NCI-H748 (cell line): ENCODE results near the gene MAIP1.

Experiments
- DNase-seq: peaks from one replicate; lab custom pipeline; 2025; ENCODE audit not compliant: unreplicated experiment; lab: John Stamatoyannopoulos, UW

Gene MAIP1

DNA sequence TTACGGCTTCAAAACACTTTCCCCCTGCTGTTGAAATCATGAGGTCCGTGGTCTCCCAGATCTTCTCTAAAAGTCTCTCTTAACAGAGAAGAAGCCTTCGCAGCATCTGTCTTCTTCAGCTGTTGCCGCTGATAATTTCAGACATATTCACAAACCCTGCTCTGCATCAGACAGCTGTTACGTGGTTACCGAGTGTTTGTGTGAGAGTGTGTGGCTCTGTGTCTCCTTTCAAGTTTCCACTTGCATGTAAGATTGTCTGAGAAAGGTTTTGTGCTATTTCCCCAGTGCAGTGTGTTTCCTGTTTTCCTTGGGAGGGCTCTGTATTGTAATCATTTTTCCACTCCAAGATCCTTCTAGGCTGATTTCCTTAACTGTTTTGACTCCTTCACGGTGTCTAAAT, 32.8 kb downstream of the MAIP1 start:
- DNase-seq: peak; percentile 7

DNA sequence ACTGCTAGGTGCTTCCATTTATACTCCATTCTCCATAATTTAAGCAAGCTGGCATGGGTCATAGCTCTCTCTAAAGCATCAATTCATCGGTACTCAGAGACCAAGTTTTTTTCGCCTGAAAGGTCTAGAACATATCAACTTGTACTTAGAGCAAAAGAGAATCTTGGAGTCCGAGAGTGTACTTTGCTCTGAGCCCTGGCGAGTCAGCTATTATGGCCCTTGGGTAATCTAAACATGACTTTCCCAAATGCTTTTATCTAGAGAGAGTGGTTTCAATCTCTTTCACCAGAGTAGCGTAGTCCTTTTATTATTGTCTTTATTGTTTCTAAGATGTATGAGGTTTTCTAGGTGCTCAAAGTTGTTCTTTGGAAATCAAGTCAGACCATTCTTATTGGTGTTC, 34.4 kb downstream of the MAIP1 start:
- no peak for DNase-seq

GRCh38 chr2:199991691-199992090, 36.3 kb downstream of the MAIP1 start:
- DNase-seq: no peak

GRCh38 chr2:199992296-199992695, 36.9 kb downstream of the MAIP1 start:
- DNase-seq: no peak

DNA sequence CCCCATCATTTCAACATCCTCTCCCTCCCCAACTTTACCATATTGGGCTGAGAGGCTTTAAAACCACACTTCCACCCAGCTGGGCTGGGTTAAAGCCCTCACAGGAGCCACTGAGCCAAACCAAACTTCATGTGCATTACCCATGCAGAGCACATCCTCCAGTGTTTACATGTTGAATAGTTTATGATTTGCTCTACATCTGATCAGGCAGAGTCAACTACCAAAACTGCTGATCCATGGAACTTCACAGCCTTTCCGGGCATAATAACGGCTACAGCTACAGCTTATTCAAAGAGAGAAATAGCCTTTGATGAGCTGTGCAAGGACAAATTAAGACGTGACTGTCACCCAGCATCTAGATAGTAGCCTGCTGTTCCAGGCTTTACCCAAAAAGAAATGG, 39.0 kb downstream of the MAIP1 start:
- no peak for DNase-seq

DNA sequence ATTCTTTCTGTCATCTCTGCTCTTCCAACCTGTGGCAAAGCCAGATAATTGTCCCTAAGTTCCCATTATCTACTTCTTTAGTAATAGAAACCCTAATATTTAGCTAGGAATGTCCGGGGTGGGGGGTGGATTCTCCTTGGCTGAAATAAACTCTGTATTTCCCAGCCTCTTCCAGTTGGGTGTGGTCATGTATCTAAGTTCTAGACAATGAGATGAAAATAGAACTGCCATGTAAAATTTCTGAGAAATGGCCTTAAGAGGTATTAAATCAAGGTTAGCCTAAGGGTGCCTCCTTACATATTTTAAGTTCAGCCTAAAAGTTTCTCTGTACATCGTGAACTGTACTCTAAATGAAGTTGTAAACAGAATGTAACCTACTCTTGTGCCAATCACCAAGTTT, 39.5 kb downstream of the MAIP1 start:
- no peak for DNase-seq

DNA sequence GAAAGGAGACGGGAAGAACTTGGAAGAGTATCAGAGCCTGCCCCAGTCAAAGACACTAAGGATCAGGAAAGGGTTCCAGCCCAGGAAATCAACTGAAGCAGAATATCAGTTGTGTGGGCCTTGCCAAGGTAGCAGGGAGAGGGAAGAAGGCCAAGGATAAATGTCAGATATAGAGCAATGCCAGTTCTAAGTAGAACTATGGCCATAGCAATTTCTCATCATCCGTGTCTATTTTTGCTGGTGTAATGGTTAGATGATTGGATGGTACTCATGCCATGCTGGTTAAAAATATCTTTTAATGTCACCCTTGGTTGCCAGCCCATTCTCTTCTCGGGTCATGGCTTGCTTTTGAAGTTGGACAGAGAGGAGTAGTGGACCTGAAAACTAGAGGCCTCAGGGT, 41.9 kb downstream of the MAIP1 start:
- no peak for DNase-seq

GRCh38 chr2:199999166-199999565, 43.8 kb downstream of the MAIP1 start:
- no peak for DNase-seq

DNA sequence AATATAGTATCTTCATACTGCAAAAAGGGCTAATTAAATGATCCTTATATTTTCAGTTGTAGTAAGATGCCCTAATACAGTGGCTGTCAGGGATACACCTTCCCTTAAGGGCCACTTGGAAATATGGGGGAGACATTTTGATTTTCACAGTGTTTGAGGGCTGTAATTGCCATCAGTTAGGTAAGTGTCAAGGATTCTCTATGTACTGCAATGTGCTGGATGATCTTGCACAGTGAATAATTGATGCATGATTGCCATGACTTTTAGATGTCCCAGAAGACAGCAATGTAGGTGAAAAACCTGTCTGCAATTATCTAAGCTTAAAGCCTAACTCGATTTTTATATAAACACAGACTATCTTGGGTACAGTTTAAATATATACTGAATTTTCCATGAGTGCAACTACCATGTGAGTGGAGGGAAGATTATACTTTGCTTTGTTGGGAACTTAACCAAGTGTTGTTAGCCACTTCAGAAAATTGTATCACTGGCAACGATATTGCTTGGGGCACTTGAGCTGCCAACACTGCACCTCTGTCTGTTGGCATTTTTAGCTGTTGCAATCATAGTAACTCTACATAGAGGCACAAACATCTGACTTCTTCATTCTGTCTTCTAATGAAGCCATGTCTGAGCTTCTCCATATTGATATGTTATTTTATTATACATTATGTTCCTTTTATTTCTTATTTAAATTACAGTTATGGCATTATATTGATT, 45.2 kb downstream of the MAIP1 start:
- DNase-seq: no peak

DNA sequence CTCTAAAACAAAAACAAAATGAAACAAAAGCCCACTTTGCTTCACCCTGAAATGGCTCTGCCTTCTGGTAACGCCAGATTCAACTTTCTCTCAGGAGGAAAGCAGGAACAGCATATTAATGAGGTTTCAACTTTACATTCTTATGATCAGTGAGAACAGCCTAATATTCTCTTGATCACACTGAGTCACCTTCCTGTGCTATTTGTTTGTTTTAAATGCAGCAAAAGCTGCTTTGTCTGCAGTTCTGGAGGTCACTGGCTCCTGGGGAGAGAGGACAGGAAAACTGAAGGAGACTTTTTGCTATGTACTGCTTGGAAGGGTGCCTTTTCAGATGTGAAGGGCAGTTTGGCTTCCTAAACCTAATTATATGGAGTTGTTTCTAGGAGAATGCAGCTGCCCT, 48.1 kb downstream of the MAIP1 start:
- DNase-seq: no peak

GRCh38 chr2:200005675-200006074, 50.3 kb downstream of the MAIP1 start:
- no peak for DNase-seq

GRCh38 chr2:200007306-200007705, 51.9 kb downstream of the MAIP1 start:
- DNase-seq: no peak

DNA sequence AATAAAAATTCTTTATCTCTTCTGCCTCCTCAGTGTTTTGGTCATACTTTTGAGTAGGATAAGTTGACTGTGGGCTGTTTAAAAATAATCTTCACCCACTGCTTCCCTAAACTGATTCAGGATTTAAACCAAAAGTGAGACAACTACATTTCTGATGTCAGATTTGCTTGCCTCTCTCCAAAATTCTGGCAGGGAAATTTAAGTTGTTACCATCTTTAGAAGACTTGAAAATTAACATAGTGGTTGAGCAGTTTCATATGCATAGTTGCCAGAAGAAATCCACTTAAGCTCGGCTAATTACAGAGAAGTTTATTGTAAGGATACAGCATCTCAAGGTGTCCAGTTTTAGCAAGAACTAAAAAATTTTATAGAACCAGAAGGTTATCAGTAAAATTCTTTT, 57.0 kb downstream of the MAIP1 start:
- no peak for DNase-seq
